GM12878 (cell line): Measurements from ENCODE around the gene GPC6. TPM values are rescaled to one million over a fixed set of nuclear protein-coding genes. Genes with fewer than 3 reads are reported as not detected.

Experiments
- ATAC-seq: fragments of 200-7000 bp; cut with Tn5 transposase; 3 replicates; pipeline ENCODE4 v1.9.1; 2020; ENCODE audit warnings: mild to moderate bottlenecking, moderate library complexity
- BruUV-seq: library from RNA; stranded (reverse); fragments of 400-500 nt; replicated peaks from 2 replicates; lab custom pipeline; 2021; lab: Mats Ljungman, UMichigan
- CTCF ChIA-PET: fragments of 300-600 bp; sonication (Branson Sonifier 250); formaldehyde crosslinking; extraction: SDS; loops from one replicate; lab custom pipeline; 2021; ENCODE audit warnings: inconsistent platforms; lab: Yijun Ruan, JAX
- POLR2A ChIA-PET: fragments of 350-600 bp; formaldehyde crosslinking; extraction: SDS; loops from one replicate; lab custom pipeline; 2021; ENCODE audit warnings: inconsistent platforms; lab: Charles Lee
- RAD21 ChIA-PET: fragments of 300-600 bp; sonication (Branson Sonifier 250); formaldehyde crosslinking; loops from one replicate; lab custom pipeline; 2023; ENCODE audit warnings: antibody characterized with exemption; ENCODE audit not compliant: unreplicated experiment; lab: Charles Lee
- SMC1A ChIA-PET: fragments of 300-600 bp; sonication (Branson Sonifier 250); formaldehyde crosslinking; loops from one replicate; lab custom pipeline; 2023; ENCODE audit not compliant: unreplicated experiment, uncharacterized antibody; lab: Charles Lee
- DNase-seq: peaks from one replicate; pipeline ENCODE4 v3.0.0-alpha.2; 2011; ENCODE audit warnings: low read depth, low spot score
- FAIRE-seq: peaks from 3 replicates; lab custom pipeline; 2011; peaks lifted over from hg19 to GRCh38; lab: Jason Lieb, UNC
- H2AFZ ChIP-seq: 2 replicates; pipeline ENCODE4 v1.6.0; 2011; ENCODE audit warnings: low read depth, low read length, control low read depth; ENCODE audit not compliant: control insufficient read depth
- H3K27ac ChIP-seq: 2 replicates; pipeline ENCODE4 v1.5.1; 2011; ENCODE audit warnings: control low read depth; ENCODE audit not compliant: control insufficient read depth, insufficient read depth
- H3K27me3 ChIP-seq, 2 experiments: replicated peaks in 1 of 2; 2 replicates each; pipeline versions ENCODE4 v1.6.0 to v1.6.1; 2011; ENCODE audit warnings: low read length in 1 of 2; ENCODE audit not compliant: control insufficient read depth in 2 of 2, insufficient read depth in 2 of 2
- H3K36me3 ChIP-seq, 2 experiments: 2 replicates each; pipeline ENCODE4 v1.5.1; 2011; ENCODE audit warnings: low read length in 1 of 2; ENCODE audit not compliant: control insufficient read depth in 2 of 2, insufficient read depth in 2 of 2
- H3K4me1 ChIP-seq: 2 replicates; pipeline ENCODE4 v1.6.1; 2011; ENCODE audit warnings: mild to moderate bottlenecking, low read length, moderate library complexity, mixed read lengths; ENCODE audit not compliant: control insufficient read depth, insufficient read depth
- H3K4me2 ChIP-seq: 2 replicates; pipeline ENCODE4 v1.6.0; 2011; ENCODE audit warnings: control low read depth; ENCODE audit not compliant: control insufficient read depth, insufficient read depth
- H3K4me3 ChIP-seq: fragments of 200-600 bp; sonication (generic); 2 replicates; pipeline ENCODE4 v1.5.1; 2016
- H3K79me2 ChIP-seq: 2 replicates; pipeline ENCODE4 v1.6.0; 2011; ENCODE audit warnings: low read length; ENCODE audit not compliant: control insufficient read depth, insufficient read depth
- H3K9ac ChIP-seq: 2 replicates; pipeline ENCODE4 v1.8.0; 2011; ENCODE audit warnings: low read length, control low read depth, mixed read lengths; ENCODE audit not compliant: control insufficient read depth, insufficient read depth
- H3K9me3 ChIP-seq: replicated peaks from 3 replicates; pipeline ENCODE4 v1.5.1; 2011; ENCODE audit warnings: mild to moderate bottlenecking, low read length; ENCODE audit not compliant: control insufficient read depth, insufficient read depth
- H4K20me1 ChIP-seq: 2 replicates; pipeline ENCODE4 v1.6.0; 2011; ENCODE audit not compliant: control insufficient read depth, insufficient read depth
- CEBPB ChIP-seq, 2 experiments: fragments of 150-350 bp in 1 of 2; IDR thresholded peaks; 2 replicates each; pipeline ENCODE4 v1.6.1; 2012 to 2014; ENCODE audit warnings: low read depth in 2 of 2, low read length in 2 of 2, borderline replicate concordance in 1 of 2, inconsistent platforms in 1 of 2
- CREB1 ChIP-seq: IDR thresholded peaks from 2 replicates; pipeline ENCODE4 v1.6.1; 2012; ENCODE audit warnings: low read depth, mild to moderate bottlenecking, inconsistent platforms
- NFYB ChIP-seq: IDR thresholded peaks from 2 replicates; pipeline ENCODE4 v1.6.1; 2011; ENCODE audit warnings: low read depth, mild to moderate bottlenecking, low read length, improper control_type of control experiment, moderate library complexity; ENCODE audit not compliant: insufficient read depth
- POLR2AphosphoS2 ChIP-seq: IDR thresholded peaks from 2 replicates; pipeline ENCODE4 v1.6.1; 2011; ENCODE audit warnings: low read depth, mild to moderate bottlenecking, low read length, improper control_type of control experiment, moderate library complexity
- YY1 ChIP-seq: IDR thresholded peaks from 2 replicates; pipeline ENCODE4 v1.6.1; 2011; ENCODE audit warnings: low read depth, mild to moderate bottlenecking, low read length
- WGBS: methylation state at CpG from one replicate; pipeline ENCODE4 v1.1.6; 2016; ENCODE audit warnings: low lambda C conversion rate; ENCODE audit not compliant: insufficient replicate concordance, insufficient coverage; ENCODE audit errors: missing lambda C conversion rate; 5-methylcytosine and 5-hydroxymethylcytosine counted together
- in situ Hi-C: fragments of 300-500 bp; cut with MboI; formaldehyde crosslinking; loops from 9 replicates; pipeline ENCODE4 v1.14.3; 2018; ENCODE audit warnings: mixed read lengths
- intact Hi-C: fragments of 100-400 bp; cut with micrococcal nuclease; formaldehyde crosslinking; loops from one replicate; pipeline ENCODE4 v1.14.2; 2022; ENCODE audit not compliant: unreplicated experiment
- polyA plus RNA-seq, 11 experiments: library from polyadenylated mRNA; depleted of rRNA in 4 of 11; unstranded in 6 of 11; stranded (reverse) in 5 of 11; fragments of >200 nt; fragmentation: Nextera tagmentation in 4 of 11; fragmentation: Illumina TruSeq in 1 of 11; extraction: Ambion mirVana in 4 of 11; extraction: Trizol in 1 of 11; gene quantifications; 1 replicate in 1 of 11; 2 replicates in 10 of 11; pipeline versions ENCODE4 v1.2.1 to v1.2.3, GENCODE V29; 2011 to 2016; ENCODE audit warnings: inconsistent platforms in 2 of 11, missing spikeins in 2 of 11, low read depth in 1 of 11
- total RNA-seq, 4 experiments: library from RNA; depleted of rRNA in 3 of 4; stranded (reverse); fragments of >200 nt in 3 of 4; fragmentation: Illumina TruSeq in 1 of 4; extraction: Trizol in 1 of 4; gene quantifications; 2 replicates each; pipeline versions ENCODE4 v1.2.1 to v1.2.3, GENCODE V29; 2013 to 2021
- TF ChIP-seq, protein P1 (sequence below): fragments of 450-650 bp; IDR thresholded peaks from 2 replicates; pipeline ENCODE4 v1.6.1; 2016; ENCODE audit warnings: mild to moderate bottlenecking
- TF ChIP-seq, protein P2 (sequence below): fragments of 450-650 bp; IDR thresholded peaks from 2 replicates; pipeline ENCODE4 v1.6.1; 2018; ENCODE audit warnings: mild to moderate bottlenecking, low read depth, moderate library complexity; ENCODE audit not compliant: partially characterized antibody
- TF ChIP-seq, protein P3 (sequence below): fragments of 450-650 bp; IDR thresholded peaks from 2 replicates; pipeline ENCODE4 v1.6.1; 2016; ENCODE audit warnings: mild to moderate bottlenecking, moderate library complexity, borderline replicate concordance

Gene GPC6
- total and polyA plus RNA-seq, 10 of the 15 experiments (the other 5 are each of a cell fraction or from before 2014, with no cell fraction given) = 0.03 to 0.04 (median 0.03) TPM; not detected in 7

DNA sequence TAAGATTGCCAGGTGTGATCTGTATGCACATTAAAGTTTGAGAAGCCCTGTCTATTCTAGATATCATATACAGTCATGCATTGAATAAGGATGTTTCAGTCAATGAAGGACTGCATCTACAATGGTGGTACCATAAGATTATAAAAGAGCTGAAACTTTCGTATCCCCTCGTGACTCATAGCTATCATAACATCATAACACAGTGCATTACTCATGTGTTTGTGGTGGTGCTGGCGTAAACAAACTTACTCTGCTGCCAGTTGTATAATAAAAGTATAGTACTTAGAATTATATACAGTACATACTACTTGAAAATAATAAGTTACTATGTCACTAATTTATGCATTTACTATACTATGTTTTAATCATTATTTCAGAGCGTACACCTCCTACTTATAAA lies 489.3 kb downstream of the GPC6 start:
- no peak overlapping the region for H3K9ac ChIP-seq
- CTCF ChIA-PET = no interaction called here
- H3K36me3 ChIP-seq = no peaks in the 10 kb centered on the region
- no TSS peak for BruUV-seq
- ATAC-seq = no peak
- in situ Hi-C loops (no loop called here), intact Hi-C loops (no loop called here)
- WGBS = 31% methylated on average over 4 of the region's 4 CpGs
- no peaks in the 10 kb centered on the region for H3K9me3 ChIP-seq
- no peak for DNase-seq
- TF ChIP-seq, protein P1, sequence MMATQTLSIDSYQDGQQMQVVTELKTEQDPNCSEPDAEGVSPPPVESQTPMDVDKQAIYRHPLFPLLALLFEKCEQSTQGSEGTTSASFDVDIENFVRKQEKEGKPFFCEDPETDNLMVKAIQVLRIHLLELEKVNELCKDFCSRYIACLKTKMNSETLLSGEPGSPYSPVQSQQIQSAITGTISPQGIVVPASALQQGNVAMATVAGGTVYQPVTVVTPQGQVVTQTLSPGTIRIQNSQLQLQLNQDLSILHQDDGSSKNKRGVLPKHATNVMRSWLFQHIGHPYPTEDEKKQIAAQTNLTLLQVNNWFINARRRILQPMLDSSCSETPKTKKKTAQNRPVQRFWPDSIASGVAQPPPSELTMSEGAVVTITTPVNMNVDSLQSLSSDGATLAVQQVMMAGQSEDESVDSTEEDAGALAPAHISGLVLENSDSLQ = no peak
- TF ChIP-seq CEBPB (IDR thresholded peaks at IDR 0.05; ENCODE audit: borderline replicate concordance in 1 of 2, low read depth in 2 of 2, low read length in 2 of 2) (no peak), NFYB (no peak), YY1 (no peak), CREB1 (no peak), POLR2AphosphoS2 (no peak)
- TF ChIP-seq, protein P2, sequence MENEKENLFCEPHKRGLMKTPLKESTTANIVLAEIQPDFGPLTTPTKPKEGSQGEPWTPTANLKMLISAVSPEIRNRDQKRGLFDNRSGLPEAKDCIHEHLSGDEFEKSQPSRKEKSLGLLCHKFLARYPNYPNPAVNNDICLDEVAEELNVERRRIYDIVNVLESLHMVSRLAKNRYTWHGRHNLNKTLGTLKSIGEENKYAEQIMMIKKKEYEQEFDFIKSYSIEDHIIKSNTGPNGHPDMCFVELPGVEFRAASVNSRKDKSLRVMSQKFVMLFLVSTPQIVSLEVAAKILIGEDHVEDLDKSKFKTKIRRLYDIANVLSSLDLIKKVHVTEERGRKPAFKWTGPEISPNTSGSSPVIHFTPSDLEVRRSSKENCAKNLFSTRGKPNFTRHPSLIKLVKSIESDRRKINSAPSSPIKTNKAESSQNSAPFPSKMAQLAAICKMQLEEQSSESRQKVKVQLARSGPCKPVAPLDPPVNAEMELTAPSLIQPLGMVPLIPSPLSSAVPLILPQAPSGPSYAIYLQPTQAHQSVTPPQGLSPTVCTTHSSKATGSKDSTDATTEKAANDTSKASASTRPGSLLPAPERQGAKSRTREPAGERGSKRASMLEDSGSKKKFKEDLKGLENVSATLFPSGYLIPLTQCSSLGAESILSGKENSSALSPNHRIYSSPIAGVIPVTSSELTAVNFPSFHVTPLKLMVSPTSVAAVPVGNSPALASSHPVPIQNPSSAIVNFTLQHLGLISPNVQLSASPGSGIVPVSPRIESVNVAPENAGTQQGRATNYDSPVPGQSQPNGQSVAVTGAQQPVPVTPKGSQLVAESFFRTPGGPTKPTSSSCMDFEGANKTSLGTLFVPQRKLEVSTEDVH = no peak
- TF ChIP-seq, protein P3, sequence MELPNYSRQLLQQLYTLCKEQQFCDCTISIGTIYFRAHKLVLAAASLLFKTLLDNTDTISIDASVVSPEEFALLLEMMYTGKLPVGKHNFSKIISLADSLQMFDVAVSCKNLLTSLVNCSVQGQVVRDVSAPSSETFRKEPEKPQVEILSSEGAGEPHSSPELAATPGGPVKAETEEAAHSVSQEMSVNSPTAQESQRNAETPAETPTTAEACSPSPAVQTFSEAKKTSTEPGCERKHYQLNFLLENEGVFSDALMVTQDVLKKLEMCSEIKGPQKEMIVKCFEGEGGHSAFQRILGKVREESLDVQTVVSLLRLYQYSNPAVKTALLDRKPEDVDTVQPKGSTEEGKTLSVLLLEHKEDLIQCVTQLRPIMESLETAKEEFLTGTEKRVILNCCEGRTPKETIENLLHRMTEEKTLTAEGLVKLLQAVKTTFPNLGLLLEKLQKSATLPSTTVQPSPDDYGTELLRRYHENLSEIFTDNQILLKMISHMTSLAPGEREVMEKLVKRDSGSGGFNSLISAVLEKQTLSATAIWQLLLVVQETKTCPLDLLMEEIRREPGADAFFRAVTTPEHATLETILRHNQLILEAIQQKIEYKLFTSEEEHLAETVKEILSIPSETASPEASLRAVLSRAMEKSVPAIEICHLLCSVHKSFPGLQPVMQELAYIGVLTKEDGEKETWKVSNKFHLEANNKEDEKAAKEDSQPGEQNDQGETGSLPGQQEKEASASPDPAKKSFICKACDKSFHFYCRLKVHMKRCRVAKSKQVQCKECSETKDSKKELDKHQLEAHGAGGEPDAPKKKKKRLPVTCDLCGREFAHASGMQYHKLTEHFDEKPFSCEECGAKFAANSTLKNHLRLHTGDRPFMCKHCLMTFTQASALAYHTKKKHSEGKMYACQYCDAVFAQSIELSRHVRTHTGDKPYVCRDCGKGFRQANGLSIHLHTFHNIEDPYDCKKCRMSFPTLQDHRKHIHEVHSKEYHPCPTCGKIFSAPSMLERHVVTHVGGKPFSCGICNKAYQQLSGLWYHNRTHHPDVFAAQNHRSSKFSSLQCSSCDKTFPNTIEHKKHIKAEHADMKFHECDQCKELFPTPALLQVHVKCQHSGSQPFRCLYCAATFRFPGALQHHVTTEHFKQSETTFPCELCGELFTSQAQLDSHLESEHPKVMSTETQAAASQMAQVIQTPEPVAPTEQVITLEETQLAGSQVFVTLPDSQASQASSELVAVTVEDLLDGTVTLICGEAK = no peak
- H3K27ac ChIP-seq = no peak overlapping the region
- no peak overlapping the region for H3K4me2 ChIP-seq
- H3K4me1 ChIP-seq = no peaks in the 10 kb centered on the region
- H3K4me3 ChIP-seq = no peak overlapping the region
- SMC1A ChIA-PET = no interaction called here
- RAD21 ChIA-PET = no interaction called here
- no peaks in the 10 kb centered on the region for H4K20me1 ChIP-seq
- no peak for FAIRE-seq
- POLR2A ChIA-PET = no interaction called here
- H2AFZ ChIP-seq = no peak overlapping the region
- no peaks in the 10 kb centered on the region for H3K79me2 ChIP-seq
- H3K27me3 ChIP-seq = no peaks in the 10 kb centered on the region
